EH (cell line): ENCODE measurements around the gene FOLR3.
"Not testable (repeated sequence)": the region's sequence is repeated elsewhere in the genome, so short reads cannot be mapped to it uniquely, and the experiment has no call there.

Experiments used
- DNase-seq: peaks from one replicate; pipeline ENCODE4 v3.0.0-alpha.2; 2015; ENCODE audit warnings: low read depth

Gene FOLR3

GRCh38 chr11:72162891-72163492, 27.5 kb downstream of the FOLR3 start:
- DNase-seq: no peak

GRCh38 chr11:72164187-72164586, 28.7 kb downstream of the FOLR3 start:
- not testable (repeated sequence) for DNase-seq

- not testable (repeated sequence) for DNase-seq
These were observed 33.6 kb downstream of the FOLR3 start for GRCh38 chr11:72169046-72169555.

GRCh38 chr11:72169754-72170153, 34.2 kb downstream of the FOLR3 start:
- DNase-seq: not testable (repeated sequence)

GRCh38 chr11:72172043-72172442, 36.5 kb downstream of the FOLR3 start:
- DNase-seq: not testable (repeated sequence)

GRCh38 chr11:72173291-72173690, 37.8 kb downstream of the FOLR3 start:
- DNase-seq: peak; percentile 68

GRCh38 chr11:72174302-72175070, 39.0 kb downstream of the FOLR3 start:
- DNase-seq: no peak

- DNase-seq: no peak
These were observed 42.1 kb downstream of the FOLR3 start for GRCh38 chr11:72177656-72178055.

GRCh38 chr11:72179049-72179803, 43.7 kb downstream of the FOLR3 start:
- peak; percentile 40 for DNase-seq

- peak; percentile 61 for DNase-seq
These were observed 44.4 kb downstream of the FOLR3 start for GRCh38 chr11:72179804-72180396.

GRCh38 chr11:72180892-72181552, 45.5 kb downstream of the FOLR3 start:
- peak; percentile 41 for DNase-seq

GRCh38 chr11:72181553-72181958, 46.0 kb downstream of the FOLR3 start:
- peak; percentile 43 for DNase-seq

- no peak for DNase-seq
These were observed 52.7 kb downstream of the FOLR3 start for GRCh38 chr11:72188267-72188666.
